B cell (primary cell): ENCODE data around the gene CHMP5. TPM values are rescaled to one million over a fixed set of nuclear protein-coding genes. Genes with fewer than 3 reads are reported as not detected.

Experiments used
- ATAC-seq: fragments of 200-7000 bp; cut with Tn5 transposase; one replicate; pipeline ENCODE4 v1.10.0; 2021; ENCODE audit warnings: low read depth, mild to moderate bottlenecking, moderate number of reproducible peaks, moderate library complexity
- CTCF ChIA-PET: fragments of 350-600 bp; sonication (Branson Sonifier 250); formaldehyde crosslinking; loops from one replicate; lab custom pipeline; 2021; ENCODE audit warnings: antibody characterized with exemption, inconsistent platforms; lab: Charles Lee
- POLR2A ChIA-PET: fragments of 350-600 bp; sonication (Branson Sonifier 250); formaldehyde crosslinking; loops from one replicate; lab custom pipeline; 2021; ENCODE audit warnings: antibody characterized with exemption; lab: Charles Lee
- DNase-seq: peaks from one replicate; pipeline ENCODE4 v3.0.0; 2013
- H2AFZ ChIP-seq: 2 replicates; pipeline ENCODE4 v1.6.1; 2012; ENCODE audit warnings: mild to moderate bottlenecking, low read depth, low read length; ENCODE audit not compliant: insufficient read depth, poor library complexity, severe bottlenecking
- H3K27ac ChIP-seq, 2 donors: 1 replicate in 1 of 2; 2 replicates in 1 of 2; pipeline ENCODE4 v1.5.1; 2012 to 2013; ENCODE audit warnings: low read length in 2 of 2, mild to moderate bottlenecking in 2 of 2, moderate library complexity in 1 of 2
- H3K27me3 ChIP-seq, 4 experiments: fragments of 200-600 bp in 1 of 4; sonication (generic) in 1 of 4; replicated peaks in 1 of 4; 1 replicate in 2 of 4; 2 replicates in 2 of 4; pipeline versions ENCODE4 v1.6.1 to v1.7.0; 2013 to 2016; ENCODE audit warnings: low read length in 3 of 4, mild to moderate bottlenecking in 2 of 4, mixed read lengths in 1 of 4, moderate library complexity in 1 of 4; ENCODE audit not compliant: insufficient read depth in 4 of 4, control insufficient read depth in 3 of 4; ENCODE audit errors: control extremely low read depth in 1 of 4
- H3K36me3 ChIP-seq, 2 experiments: replicated peaks in 1 of 2; 1 replicate in 1 of 2; 2 replicates in 1 of 2; pipeline versions ENCODE4 v1.6.1 to v1.7.1; 2013; ENCODE audit warnings: low read length in 1 of 2; ENCODE audit not compliant: insufficient read depth in 2 of 2, control insufficient read depth in 1 of 2; ENCODE audit errors: control extremely low read depth in 1 of 2, extremely low read depth in 1 of 2
- H3K4me1 ChIP-seq, 2 donors: fragments of 200-600 bp in 1 of 2; sonication (generic) in 1 of 2; 1 replicate in 1 of 2; 2 replicates in 1 of 2; pipeline versions ENCODE4 v1.5.1 to v1.6.1; 2013 to 2017; ENCODE audit warnings: low read length in 2 of 2; ENCODE audit not compliant: control insufficient read depth in 2 of 2, insufficient read depth in 2 of 2
- H3K4me2 ChIP-seq: replicated peaks from 2 replicates; pipeline ENCODE3; 2012; ENCODE audit warnings: mild to moderate bottlenecking, low read depth, low read length; ENCODE audit not compliant: poor library complexity, severe bottlenecking
- H3K4me3 ChIP-seq, 5 experiments: fragments of 200-600 bp in 1 of 5; sonication (generic) in 1 of 5; 1 replicate in 3 of 5; 2 replicates in 2 of 5; pipeline versions ENCODE4 v1.5.1 to v1.7.0; 2011 to 2016; ENCODE audit warnings: low read length in 4 of 5, mild to moderate bottlenecking in 4 of 5, low read depth in 2 of 5, control low read depth in 1 of 5, moderate library complexity in 1 of 5; ENCODE audit not compliant: insufficient read depth in 1 of 5; ENCODE audit errors: control extremely low read depth in 1 of 5, extremely low read depth in 1 of 5
- H3K79me2 ChIP-seq: fragments of 200-600 bp; sonication (generic); one replicate; pipeline ENCODE4 v1.6.0; 2016; ENCODE audit warnings: low read length; ENCODE audit not compliant: control insufficient read depth, insufficient read depth
- H3K9ac ChIP-seq: fragments of 200-600 bp; sonication (generic); 2 replicates; pipeline ENCODE4 v1.6.1; 2017; ENCODE audit warnings: mild to moderate bottlenecking, low read length, moderate library complexity
- H3K9me3 ChIP-seq, 3 donors: one replicate each; pipeline versions ENCODE4 v1.6.1 to v1.7.1; 2013; ENCODE audit warnings: low read length in 2 of 3; ENCODE audit not compliant: control insufficient read depth in 2 of 3, insufficient read depth in 1 of 3; ENCODE audit errors: control extremely low read depth in 1 of 3
- H4K20me1 ChIP-seq: 2 replicates; pipeline ENCODE4 v1.6.0; 2012; ENCODE audit warnings: mild to moderate bottlenecking, low read length; ENCODE audit not compliant: insufficient read depth, control insufficient read depth, poor library complexity, severe bottlenecking
- H3K27ac Mint-ChIP-seq: one replicate; pipeline ENCODE4 v1.8.0; 2021; ENCODE audit warnings: mixed read lengths
- H3K27me3 Mint-ChIP-seq: one replicate; pipeline ENCODE4 v1.8.0; 2021; ENCODE audit warnings: mixed read lengths
- H3K4me1 Mint-ChIP-seq: one replicate; pipeline ENCODE4 v1.8.0; 2021; ENCODE audit warnings: mixed read lengths
- H3K4me3 Mint-ChIP-seq: one replicate; pipeline ENCODE4 v1.8.0; 2021; ENCODE audit warnings: mixed read lengths
- H3K9me3 Mint-ChIP-seq: one replicate; pipeline ENCODE4 v1.8.0; 2022; ENCODE audit warnings: mixed read lengths; ENCODE audit not compliant: insufficient read depth
- EZH2 ChIP-seq: IDR thresholded peaks from 2 replicates; pipeline ENCODE4 v1.6.1; 2012; ENCODE audit warnings: borderline replicate concordance, low read depth, mild to moderate bottlenecking, moderate library complexity, low read length; ENCODE audit not compliant: insufficient read depth, poor library complexity, severe bottlenecking
- WGBS: methylation state at CpG from one replicate; pipeline ENCODE4 v1.1.5; 2013; ENCODE audit warnings: missing lambda C conversion rate; ENCODE audit not compliant: insufficient coverage; 5-methylcytosine and 5-hydroxymethylcytosine counted together
- intact Hi-C: fragments of 100-400 bp; cut with micrococcal nuclease; formaldehyde crosslinking; loops from one replicate; pipeline ENCODE4 v1.10.0; 2022
- polyA plus RNA-seq: library from polyadenylated mRNA; depleted of rRNA; stranded (reverse); fragments of >200 nt; gene quantifications from 2 replicates; pipeline ENCODE4 v1.2.3, GENCODE V29; 2012
- total RNA-seq, 2 donors: library from RNA; stranded (reverse); fragments of 120-200 nt in 1 of 2; gene quantifications; 1 replicate in 1 of 2; 2 replicates in 1 of 2; pipeline versions ENCODE4 v1.2.3 to v1.2.4, GENCODE V29; 2013 to 2022
- TF ChIP-seq, protein P1 (sequence below): fragments of 200-600 bp; IDR thresholded peaks from one replicate; pipeline ENCODE4 v1.8.0; 2022; ENCODE audit warnings: antibody characterized with exemption, mild to moderate bottlenecking

Gene CHMP5
- total and polyA plus RNA-seq, 2 donors (not counting 1 experiment from before 2014, with no cell fraction given) = 15.3 to 28.2 TPM

DNA sequence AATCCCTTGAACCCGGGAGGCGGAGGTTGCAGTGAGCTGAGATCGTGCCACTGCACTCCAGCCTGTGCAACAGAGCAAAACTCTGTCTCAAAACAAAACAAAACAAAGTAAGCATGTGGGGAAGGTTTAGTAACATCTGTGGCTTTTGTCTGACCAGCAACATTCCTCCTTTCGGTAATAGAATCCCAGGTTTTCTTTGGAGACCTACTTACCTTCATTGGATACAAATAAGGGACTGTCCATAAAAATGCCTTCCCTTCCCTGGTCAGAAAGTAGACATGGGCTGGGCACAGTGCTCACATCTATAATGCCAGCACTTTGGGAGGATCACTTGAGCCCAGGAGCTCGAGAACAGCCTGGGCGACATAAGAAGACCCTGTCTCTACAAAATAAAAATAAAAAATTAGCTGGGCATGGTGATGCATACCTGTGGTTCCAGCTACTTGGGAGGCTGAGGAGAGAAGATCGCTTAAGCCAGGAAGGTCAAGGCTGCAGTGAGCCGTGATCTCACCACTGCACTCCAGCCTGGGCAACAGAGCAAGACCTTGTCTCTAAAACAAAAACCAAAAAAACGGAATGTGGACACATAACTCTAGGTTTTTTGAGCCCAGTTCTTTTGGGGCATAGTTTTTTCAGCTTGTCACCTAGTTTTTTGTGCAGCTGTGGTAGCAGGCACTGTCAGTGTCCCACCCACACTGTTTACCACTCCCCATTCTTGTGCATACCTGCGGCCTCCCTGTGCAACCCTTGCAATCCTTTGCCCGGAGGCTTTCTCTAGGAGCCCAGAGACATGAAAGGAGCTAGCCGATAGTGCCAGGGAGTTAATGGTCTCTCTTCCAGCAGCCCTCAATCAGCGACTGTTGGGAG lies 33.9 kb upstream of the CHMP5 start:
- Histone ChIP-seq H3K27ac (no peak overlapping the region), H3K9me3 (no peaks in the 10 kb centered on the region), H4K20me1 (no peaks in the 10 kb centered on the region), H3K36me3 (no peaks in the 10 kb centered on the region), H3K79me2 (no peaks in the 10 kb centered on the region), H3K4me3 (no peak overlapping the region), H3K9ac (no peak overlapping the region), H3K27me3 (peaks cover 0 to 4% (median 0%) of the 10 kb centered on the region in 4 experiments), H3K4me2 (no peak overlapping the region), H2AFZ (no peak overlapping the region), H3K4me1 (peaks cover 15 to 16% of the 10 kb centered on the region in 2 donors)
- Mint-ChIP-seq H3K9me3 (no peaks in the 10 kb centered on the region), H3K4me1 (peaks cover 17% of the 10 kb centered on the region), H3K27ac (no peak overlapping the region), H3K27me3 (peaks cover 9% of the 10 kb centered on the region), H3K4me3 (no peak overlapping the region)
- no peak for TF ChIP-seq EZH2
- TF ChIP-seq, protein P1, sequence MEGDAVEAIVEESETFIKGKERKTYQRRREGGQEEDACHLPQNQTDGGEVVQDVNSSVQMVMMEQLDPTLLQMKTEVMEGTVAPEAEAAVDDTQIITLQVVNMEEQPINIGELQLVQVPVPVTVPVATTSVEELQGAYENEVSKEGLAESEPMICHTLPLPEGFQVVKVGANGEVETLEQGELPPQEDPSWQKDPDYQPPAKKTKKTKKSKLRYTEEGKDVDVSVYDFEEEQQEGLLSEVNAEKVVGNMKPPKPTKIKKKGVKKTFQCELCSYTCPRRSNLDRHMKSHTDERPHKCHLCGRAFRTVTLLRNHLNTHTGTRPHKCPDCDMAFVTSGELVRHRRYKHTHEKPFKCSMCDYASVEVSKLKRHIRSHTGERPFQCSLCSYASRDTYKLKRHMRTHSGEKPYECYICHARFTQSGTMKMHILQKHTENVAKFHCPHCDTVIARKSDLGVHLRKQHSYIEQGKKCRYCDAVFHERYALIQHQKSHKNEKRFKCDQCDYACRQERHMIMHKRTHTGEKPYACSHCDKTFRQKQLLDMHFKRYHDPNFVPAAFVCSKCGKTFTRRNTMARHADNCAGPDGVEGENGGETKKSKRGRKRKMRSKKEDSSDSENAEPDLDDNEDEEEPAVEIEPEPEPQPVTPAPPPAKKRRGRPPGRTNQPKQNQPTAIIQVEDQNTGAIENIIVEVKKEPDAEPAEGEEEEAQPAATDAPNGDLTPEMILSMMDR = no peak
- ATAC-seq = no peak
- POLR2A ChIA-PET = no interaction called here
- no peak for DNase-seq
- CTCF ChIA-PET = no interaction called here
- 90% methylated on average over 7 of the region's 13 CpGs for WGBS
- intact Hi-C loops = no loop called here

DNA sequence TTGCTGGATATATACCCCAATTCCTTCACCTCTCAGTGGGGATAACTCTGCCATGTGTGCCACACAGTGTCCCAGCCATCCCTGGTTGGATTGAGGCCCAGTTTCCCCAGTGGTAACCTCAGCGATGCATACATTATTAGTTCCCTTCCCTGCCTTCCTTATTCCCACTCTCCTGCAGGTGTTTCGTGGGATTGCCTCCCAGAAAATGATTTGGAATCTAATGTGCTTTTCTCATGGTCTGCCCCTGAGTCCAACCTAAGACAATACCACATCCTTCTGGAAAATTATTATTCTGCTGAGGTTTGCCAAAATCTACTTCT lies 33.3 kb upstream of the CHMP5 start:
- peaks cover 0 to 8% (median 0%) of the 10 kb centered on the region in 4 experiments for H3K27me3 ChIP-seq
- Mint-ChIP-seq H3K27ac (no peak overlapping the region), H3K9me3 (no peaks in the 10 kb centered on the region), H3K27me3 (peaks cover 13% of the 10 kb centered on the region), H3K4me1 (peaks cover 13% of the 10 kb centered on the region), H3K4me3 (no peak overlapping the region)
- no peaks in the 10 kb centered on the region for H4K20me1 ChIP-seq
- no peak overlapping the region for H3K27ac ChIP-seq
- CTCF ChIA-PET = no interaction called here
- intact Hi-C loops = no loop called here
- peaks cover 10 to 11% of the 10 kb centered on the region in 2 donors for H3K4me1 ChIP-seq
- WGBS = 100% methylated on average over 1 of the region's 2 CpGs
- H3K79me2 ChIP-seq = no peaks in the 10 kb centered on the region
- ATAC-seq = no peak
- no peak for DNase-seq
- H3K4me3 ChIP-seq = no peak overlapping the region
- H3K9ac ChIP-seq = no peak overlapping the region
- no peaks in the 10 kb centered on the region for H3K9me3 ChIP-seq
- POLR2A ChIA-PET = no interaction called here
- no peak overlapping the region for H3K4me2 ChIP-seq
- H2AFZ ChIP-seq = no peak overlapping the region
- no peak for TF ChIP-seq EZH2
- TF ChIP-seq, protein P1 = no peak
- H3K36me3 ChIP-seq = no peaks in the 10 kb centered on the region
